RPMI7951 (cell line): Measurements from ENCODE around the gene DLX2. TPM values are rescaled to one million over a fixed set of nuclear protein-coding genes. Genes with fewer than 3 reads are reported as not detected.

Experiments used
- DNase-seq: peaks from one replicate; pipeline ENCODE4 v3.0.0-alpha.2; 2012; ENCODE audit warnings: low read depth
- total RNA-seq: library from RNA; depleted of rRNA; stranded (reverse); fragments of >200 nt; shearing (Covaris generic); gene quantifications from 2 replicates; pipeline ENCODE4 v1.2.3, GENCODE V29; 2014; rRNA removed

DLX2 gene
- total RNA-seq, 1 experiment from 2014 or later: 0.72 TPM

- no peak for DNase-seq
Measured at GRCh38 chr2:172053486-172053885, 49.2 kb downstream of the DLX2 start.

- peak; percentile 76 for DNase-seq
Measured at GRCh38 chr2:172052000-172052983, 50.4 kb downstream of the DLX2 start.

- DNase-seq: no peak
Measured at GRCh38 chr2:172050479-172051125, 52.1 kb downstream of the DLX2 start.

- no peak for DNase-seq
Measured at GRCh38 chr2:172049567-172050120, 53.1 kb downstream of the DLX2 start.

Other genes with a start within 250 kb of the DLX2 start
- 35.7 and 39.9 TPM in 2 replicates for gene SLC25A12, start 208.7 kb downstream of the DLX2 start, total RNA-seq
- gene HAT1, start 180.4 kb downstream of the DLX2 start, total RNA-seq: 140 and 164 TPM in 2 replicates
- 8.6 and 11.3 TPM in 2 replicates for gene METAP1D, start 102.9 kb downstream of the DLX2 start, total RNA-seq
- gene DLX1, start 17.4 kb downstream of the DLX2 start, total RNA-seq: 7.8 and 8.8 TPM in 2 replicates